Loucy (cell line): ENCODE data around the gene TNNI3K.

Experiments
- EZH2phosphoT487 ChIP-seq: fragments of 200-600 bp; IDR thresholded peaks from 2 replicates; pipeline ENCODE4 v1.6.1; 2018; ENCODE audit warnings: antibody characterized with exemption, mild to moderate bottlenecking, moderate library complexity, borderline replicate concordance
- TF ChIP-seq, protein P1 (sequence below): fragments of 200-600 bp; sonication (generic); conservative IDR thresholded peaks from 2 replicates; pipeline ENCODE4 v1.5.1; 2014; ENCODE audit warnings: mild to moderate bottlenecking, antibody characterized with exemption, low read length

DNA sequence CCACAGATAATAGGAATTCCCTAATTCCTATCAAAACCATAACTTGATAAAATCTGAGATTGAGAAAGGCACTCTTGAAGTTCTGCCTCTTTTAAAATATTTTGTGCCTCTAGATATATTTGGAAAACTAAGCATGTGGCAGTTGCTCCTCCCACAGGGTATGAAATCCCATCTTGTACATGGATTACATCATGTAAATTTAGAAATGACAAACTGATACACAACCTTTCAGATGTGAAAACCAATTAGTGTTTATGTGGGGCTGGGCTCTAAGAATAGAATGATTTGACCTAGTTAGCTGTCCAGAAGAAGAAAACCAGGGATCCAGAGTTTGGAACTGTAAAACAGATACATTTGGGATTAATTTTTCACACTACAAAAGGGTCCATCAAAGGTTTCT lies 261.5 kb downstream of the TNNI3K start:
- TF ChIP-seq, protein P1, sequence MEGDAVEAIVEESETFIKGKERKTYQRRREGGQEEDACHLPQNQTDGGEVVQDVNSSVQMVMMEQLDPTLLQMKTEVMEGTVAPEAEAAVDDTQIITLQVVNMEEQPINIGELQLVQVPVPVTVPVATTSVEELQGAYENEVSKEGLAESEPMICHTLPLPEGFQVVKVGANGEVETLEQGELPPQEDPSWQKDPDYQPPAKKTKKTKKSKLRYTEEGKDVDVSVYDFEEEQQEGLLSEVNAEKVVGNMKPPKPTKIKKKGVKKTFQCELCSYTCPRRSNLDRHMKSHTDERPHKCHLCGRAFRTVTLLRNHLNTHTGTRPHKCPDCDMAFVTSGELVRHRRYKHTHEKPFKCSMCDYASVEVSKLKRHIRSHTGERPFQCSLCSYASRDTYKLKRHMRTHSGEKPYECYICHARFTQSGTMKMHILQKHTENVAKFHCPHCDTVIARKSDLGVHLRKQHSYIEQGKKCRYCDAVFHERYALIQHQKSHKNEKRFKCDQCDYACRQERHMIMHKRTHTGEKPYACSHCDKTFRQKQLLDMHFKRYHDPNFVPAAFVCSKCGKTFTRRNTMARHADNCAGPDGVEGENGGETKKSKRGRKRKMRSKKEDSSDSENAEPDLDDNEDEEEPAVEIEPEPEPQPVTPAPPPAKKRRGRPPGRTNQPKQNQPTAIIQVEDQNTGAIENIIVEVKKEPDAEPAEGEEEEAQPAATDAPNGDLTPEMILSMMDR, result no peak
- no peak for TF ChIP-seq EZH2phosphoT487
